H1 (cell line): ENCODE measurements around the gene ACSL6. TPM values are rescaled to one million over a fixed set of nuclear protein-coding genes. Genes with fewer than 3 reads are reported as not detected.

Experiments
- CTCF ChIA-PET: fragments of 300-600 bp; sonication (Branson Sonifier 250); formaldehyde crosslinking; loops from one replicate; lab custom pipeline; 2021; ENCODE audit not compliant: partially characterized antibody; lab: Charles Lee
- POLR2A ChIA-PET: fragments of 300-600 bp; sonication (Branson Sonifier 250); formaldehyde crosslinking; loops from one replicate; lab custom pipeline; 2021; ENCODE audit warnings: inconsistent platforms; ENCODE audit not compliant: partially characterized antibody; lab: Charles Lee
- DNase-seq, 2 experiments: peaks; one replicate each; pipeline versions ENCODE4 v3.0.0 to v3.0.0-alpha.2; 2010 to 2022; ENCODE audit warnings: low spot score in 2 of 2, low read depth in 1 of 2, mixed read lengths in 1 of 2
- FAIRE-seq: peaks from 2 replicates; lab custom pipeline; 2011; peaks lifted over from hg19 to GRCh38; lab: Jason Lieb, UNC
- H2AFZ ChIP-seq: 2 replicates; pipeline ENCODE4 v1.8.1; 2012; ENCODE audit warnings: low read length, inconsistent platforms
- H2AK5ac ChIP-seq: 2 replicates; pipeline ENCODE4 v1.6.1; 2013; ENCODE audit warnings: low read depth, low read length
- H2BK120ac ChIP-seq: replicated peaks from 2 replicates; pipeline ENCODE3; 2013; ENCODE audit warnings: low read depth, low read length, inconsistent platforms
- H2BK12ac ChIP-seq: 2 replicates; pipeline ENCODE4 v1.6.1; 2013; ENCODE audit warnings: low read depth, low read length
- H2BK15ac ChIP-seq: 2 replicates; pipeline ENCODE4 v1.6.1; 2013; ENCODE audit warnings: low read length
- H2BK20ac ChIP-seq: 2 replicates; pipeline ENCODE4 v1.6.1; 2013; ENCODE audit warnings: low read length
- H2BK5ac ChIP-seq: 2 replicates; pipeline ENCODE4 v1.6.1; 2013; ENCODE audit warnings: low read depth, low read length
- H3K14ac ChIP-seq: 2 replicates; pipeline ENCODE4 v1.6.1; 2013; ENCODE audit warnings: inconsistent platforms; ENCODE audit not compliant: insufficient read length
- H3K18ac ChIP-seq: 2 replicates; pipeline ENCODE4 v1.6.1; 2013; ENCODE audit warnings: low read length; ENCODE audit errors: extremely low read depth
- H3K23ac ChIP-seq: 2 replicates; pipeline ENCODE4 v1.6.1; 2013; ENCODE audit warnings: inconsistent platforms; ENCODE audit not compliant: insufficient read length
- H3K23me2 ChIP-seq: 2 replicates; pipeline ENCODE4 v1.6.1; 2013; ENCODE audit warnings: low read depth, low read length
- H3K27ac ChIP-seq: 2 replicates; pipeline ENCODE4 v1.6.1; 2011; ENCODE audit warnings: low read depth, low read length, inconsistent platforms
- H3K27me3 ChIP-seq, 4 experiments: replicated peaks in 1 of 4; 1 replicate in 1 of 4; 2 replicates in 3 of 4; pipeline versions ENCODE4 v1.6.1 to v1.8.1; 2011 to 2013; ENCODE audit warnings: low read length in 3 of 4, mild to moderate bottlenecking in 3 of 4, inconsistent platforms in 2 of 4, mixed read lengths in 2 of 4, moderate library complexity in 1 of 4; ENCODE audit not compliant: control insufficient read depth in 3 of 4, insufficient read depth in 3 of 4; ENCODE audit errors: extremely low read depth in 1 of 4
- H3K36me3 ChIP-seq, 4 experiments: 2 replicates each; pipeline versions ENCODE4 v1.6.1 to v1.8.1; 2011 to 2013; ENCODE audit warnings: mild to moderate bottlenecking in 4 of 4, low read length in 3 of 4, moderate library complexity in 2 of 4, control low read depth in 1 of 4, inconsistent platforms in 1 of 4; ENCODE audit not compliant: insufficient read depth in 4 of 4, control insufficient read depth in 2 of 4
- H3K4ac ChIP-seq: replicated peaks from 2 replicates; pipeline ENCODE3; 2013; ENCODE audit warnings: low read length, low read depth, mixed read lengths, inconsistent platforms; ENCODE audit not compliant: insufficient read length
- H3K4me1 ChIP-seq, 4 experiments: replicated peaks in 1 of 4; 1 replicate in 1 of 4; 2 replicates in 3 of 4; pipeline versions ENCODE4 v1.6.1 to v1.8.1; 2011 to 2013; ENCODE audit warnings: low read length in 3 of 4, inconsistent platforms in 2 of 4, mixed read lengths in 1 of 4; ENCODE audit not compliant: insufficient read depth in 4 of 4, control insufficient read depth in 3 of 4
- H3K4me2 ChIP-seq, 2 experiments: 2 replicates each; pipeline versions ENCODE4 v1.6.1 to v1.8.1; 2011 to 2013; ENCODE audit warnings: low read depth in 2 of 2, low read length in 2 of 2, control low read depth in 1 of 2, inconsistent platforms in 1 of 2, mild to moderate bottlenecking in 1 of 2; ENCODE audit not compliant: insufficient read depth in 1 of 2
- H3K4me3 ChIP-seq, 4 experiments: fragments of 200-600, 300-600 bp in 1 of 4; sonication (generic), shearing (Covaris generic), sonication (Bioruptor Twin) in 1 of 4; 2 replicates each; pipeline versions ENCODE4 v1.5.1 to v1.8.1; 2011 to 2016; ENCODE audit warnings: low read length in 4 of 4, low read depth in 3 of 4, control low read depth in 2 of 4, inconsistent platforms in 2 of 4, mild to moderate bottlenecking in 2 of 4, mixed read lengths in 1 of 4, moderate library complexity in 1 of 4; ENCODE audit not compliant: insufficient read depth in 2 of 4; ENCODE audit errors: extremely low read depth in 1 of 4
- H3K56ac ChIP-seq: replicated peaks from 2 replicates; pipeline ENCODE3; 2013; ENCODE audit warnings: low read depth, mild to moderate bottlenecking, mixed read lengths, low read length, inconsistent platforms; ENCODE audit not compliant: insufficient read length
- H3K79me1 ChIP-seq: 2 replicates; pipeline ENCODE4 v1.6.1; 2013; ENCODE audit warnings: low read depth, low read length, control low read depth
- H3K79me2 ChIP-seq, 2 experiments: 2 replicates each; pipeline versions ENCODE4 v1.6.1 to v1.8.1; 2012 to 2013; ENCODE audit warnings: low read length in 2 of 2, mild to moderate bottlenecking in 2 of 2, inconsistent platforms in 1 of 2; ENCODE audit not compliant: insufficient read depth in 2 of 2, control insufficient read depth in 1 of 2
- H3K9ac ChIP-seq, 4 experiments: replicated peaks in 1 of 4; 1 replicate in 1 of 4; 2 replicates in 3 of 4; pipeline versions ENCODE4 v1.6.1 to v1.8.1; 2011 to 2013; ENCODE audit warnings: low read depth in 3 of 4, low read length in 3 of 4, control low read depth in 2 of 4, mild to moderate bottlenecking in 2 of 4, moderate library complexity in 2 of 4, inconsistent platforms in 1 of 4; ENCODE audit errors: extremely low read depth in 1 of 4
- H3K9me3 ChIP-seq, 2 experiments: 2 replicates each; pipeline versions ENCODE4 v1.6.1 to v1.8.1; 2012 to 2013; ENCODE audit warnings: mild to moderate bottlenecking in 2 of 2, moderate library complexity in 2 of 2, control low read depth in 1 of 2, inconsistent platforms in 1 of 2, low read depth in 1 of 2, low read length in 1 of 2, mixed read lengths in 1 of 2; ENCODE audit not compliant: insufficient read depth in 2 of 2
- H4K20me1 ChIP-seq, 2 experiments: replicated peaks in 1 of 2; 2 replicates each; pipeline versions ENCODE3 to v1.8.1; 2011 to 2013; ENCODE audit warnings: inconsistent platforms in 2 of 2, low read length in 2 of 2, mild to moderate bottlenecking in 1 of 2; ENCODE audit not compliant: insufficient read depth in 2 of 2, control insufficient read depth in 1 of 2
- H4K5ac ChIP-seq: 2 replicates; pipeline ENCODE4 v1.6.1; 2013; ENCODE audit warnings: low read length, low read depth, mixed read lengths, inconsistent platforms; ENCODE audit not compliant: insufficient read length
- H4K8ac ChIP-seq: 2 replicates; pipeline ENCODE4 v1.8.0; 2013; ENCODE audit warnings: mild to moderate bottlenecking, moderate library complexity, low read length, inconsistent platforms; ENCODE audit not compliant: insufficient read depth; ENCODE audit errors: extremely low read depth
- H4K91ac ChIP-seq: replicated peaks from 2 replicates; pipeline ENCODE3; 2013; ENCODE audit warnings: low read length, mixed read lengths, inconsistent platforms; ENCODE audit not compliant: insufficient read length
- WGBS, 2 experiments: shearing (Covaris generic) in 1 of 2; methylation state at CpG; one replicate each; pipeline versions ENCODE4 v1.1.6 to v1.1.7; 2013 to 2015; ENCODE audit warnings: low lambda C conversion rate in 2 of 2, mixed read lengths in 2 of 2, inconsistent platforms in 1 of 2, low coverage in 1 of 2, missing lambda C conversion rate in 1 of 2; ENCODE audit not compliant: insufficient replicate concordance in 2 of 2, insufficient coverage in 1 of 2, insufficient read length in 1 of 2; ENCODE audit errors: extremely low coverage in 1 of 2, missing lambda C conversion rate in 1 of 2; 5-methylcytosine and 5-hydroxymethylcytosine counted together
- polyA plus RNA-seq, 7 experiments: library from polyadenylated mRNA; depleted of rRNA in 3 of 7; stranded (reverse) in 5 of 7; unstranded in 2 of 7; fragments of >200 nt in 5 of 7; fragments of 200-250 nt in 2 of 7; gene quantifications; 1 replicate in 5 of 7; 2 replicates in 1 of 7; 4 replicates in 1 of 7; pipeline versions ENCODE4 v1.2.1 to v1.2.3, GENCODE V29; 2011 to 2013; ENCODE audit warnings: missing spikeins in 2 of 7, mixed read lengths in 2 of 7
- total RNA-seq: library from RNA; stranded (reverse); fragmentation: NEBNext Ultra II Directional; extraction: Animal tissue kit (Norgen Biotek cat#: 25700); gene quantifications from 2 replicates; pipeline ENCODE4 v1.2.1, GENCODE V29; 2021

Gene ACSL6
- total and polyA plus RNA-seq, 2 of the 8 experiments (the other 6 are each of a cell fraction or from before 2014, with no cell fraction given), result 2.3 to 2.4 TPM

- H3K14ac ChIP-seq, result no peak overlapping the region
- no peak for FAIRE-seq
- H2BK120ac ChIP-seq, result no peak overlapping the region
- no peaks in the 10 kb centered on the region for H3K9me3 ChIP-seq
- H3K9ac ChIP-seq, result no peak overlapping the region
- H2BK12ac ChIP-seq, result no peak overlapping the region
- H3K4me1 ChIP-seq, result no peaks in the 10 kb centered on the region
- H4K91ac ChIP-seq, result no peak overlapping the region
- H3K4me3 ChIP-seq, result no peak overlapping the region
- no peak overlapping the region for H3K18ac ChIP-seq
- H2AK5ac ChIP-seq, result no peak overlapping the region
- no peak overlapping the region for H3K4ac ChIP-seq
- 94% methylated on average over 4 of the region's 4 CpGs; no CpG with 5 or more reads in 1 of the 2 experiments for WGBS, 2 experiments
- H3K79me1 ChIP-seq, result no peaks in the 10 kb centered on the region
- H3K27me3 ChIP-seq, result no peaks in the 10 kb centered on the region
- no peak overlapping the region for H2BK20ac ChIP-seq
- no peak overlapping the region for H2BK15ac ChIP-seq
- no peak overlapping the region for H3K27ac ChIP-seq
- no peaks in the 10 kb centered on the region for H3K79me2 ChIP-seq
- H2AFZ ChIP-seq, result no peak overlapping the region
- no peak for DNase-seq
- H3K23me2 ChIP-seq, result no peaks in the 10 kb centered on the region
- no peak overlapping the region for H3K56ac ChIP-seq
- H3K4me2 ChIP-seq, result no peak overlapping the region
- no peaks in the 10 kb centered on the region for H3K36me3 ChIP-seq
- CTCF ChIA-PET, result interaction anchor here (0.6 to 1.2 kb wide), 3 partner anchors 11 to 235 kb away, joined by 3 read pairs; no protein-coding TSS in a partner anchor
- no peak overlapping the region for H2BK5ac ChIP-seq
- POLR2A ChIA-PET, result no interaction called here
- H4K8ac ChIP-seq, result no peak overlapping the region
- no peak overlapping the region for H4K5ac ChIP-seq
- no peaks in the 10 kb centered on the region for H4K20me1 ChIP-seq
- no peak overlapping the region for H3K23ac ChIP-seq
Measured at GRCh38 chr5:131981516-131981915, 29.9 kb downstream of the ACSL6 start.
